K562 (cell line): ENCODE measurements around the gene RFESD. TPM values are rescaled to one million over a fixed set of nuclear protein-coding genes. Genes with fewer than 3 reads are reported as not detected.

ENCODE experiments used
- ATAC-seq: fragments of 200-7000 bp; cut with Tn5 transposase; 3 replicates; pipeline ENCODE4 v1.9.1; 2020; ENCODE audit warnings: moderate library complexity
- BruUV-seq: library from RNA; stranded (reverse); fragments of 400-500 nt; replicated peaks from 2 replicates; lab custom pipeline; 2021; lab: Mats Ljungman, UMichigan
- CTCF ChIA-PET: fragments of 300-600 bp; formaldehyde crosslinking; extraction: SDS; loops from one replicate; lab custom pipeline; 2021; ENCODE audit warnings: low intra/inter-chr PET ratio; lab: Yijun Ruan, JAX
- POLR2A ChIA-PET: fragments of 300-600, 350-650 bp; sonication (Branson Sonifier 250); formaldehyde crosslinking; extraction: SDS; loops from one replicate; lab custom pipeline; 2021; ENCODE audit warnings: antibody characterized with exemption, inconsistent platforms; lab: Yijun Ruan, JAX
- DNase-seq, 4 experiments: peaks; one replicate each; pipeline versions ENCODE4 v3.0.0 to v3.0.0-alpha.2; 2011 to 2018; ENCODE audit warnings: low spot score in 3 of 4, mixed read lengths in 3 of 4; ENCODE audit errors: extremely low read depth in 1 of 4
- FAIRE-seq: peaks from 2 replicates; lab custom pipeline; 2011; peaks lifted over from hg19 to GRCh38; lab: Jason Lieb, UNC
- H2AFZ ChIP-seq: 2 replicates; pipeline ENCODE4 v1.6.0; 2011; ENCODE audit warnings: low read depth, low read length, control low read depth, inconsistent platforms
- H3K27ac ChIP-seq: fragments of 200-600 bp; 3 replicates; pipeline ENCODE4 v1.8.0; 2011; ENCODE audit warnings: low read depth, mild to moderate bottlenecking, control low read depth, inconsistent platforms, low read length, moderate library complexity, mixed read lengths; ENCODE audit errors: extremely low read depth
- H3K27me3 ChIP-seq, 2 experiments: fragments of 300-600 bp in 1 of 2; 2 replicates in 1 of 2; 3 replicates in 1 of 2; pipeline versions ENCODE4 v1.6.0 to v1.8.0; 2011; ENCODE audit warnings: inconsistent platforms in 2 of 2, low read length in 2 of 2, mild to moderate bottlenecking in 1 of 2, mixed read lengths in 1 of 2, moderate library complexity in 1 of 2; ENCODE audit not compliant: control insufficient read depth in 2 of 2, insufficient read depth in 2 of 2
- H3K36me3 ChIP-seq: fragments of 300-600 bp; 3 replicates; pipeline ENCODE4 v1.8.0; 2011; ENCODE audit warnings: mild to moderate bottlenecking, low read length, inconsistent platforms; ENCODE audit not compliant: control insufficient read depth, insufficient read depth
- H3K4me1 ChIP-seq, 2 experiments: fragments of 200-600 bp in 1 of 2; replicated peaks in 1 of 2; 2 replicates in 1 of 2; 3 replicates in 1 of 2; pipeline versions ENCODE4 v1.5.1 to v1.8.0; 2011; ENCODE audit warnings: inconsistent platforms in 2 of 2, low read length in 2 of 2, mild to moderate bottlenecking in 1 of 2, mixed read lengths in 1 of 2, moderate library complexity in 1 of 2; ENCODE audit not compliant: control insufficient read depth in 2 of 2, insufficient read depth in 2 of 2
- H3K4me2 ChIP-seq: 2 replicates; pipeline ENCODE4 v1.6.1; 2011; ENCODE audit warnings: low read length, control low read depth, inconsistent platforms, mixed read lengths; ENCODE audit not compliant: insufficient read depth
- H3K4me3 ChIP-seq: fragments of 200-600 bp; sonication (generic), shearing (Covaris generic); 2 replicates; pipeline ENCODE4 v1.5.1; 2016; ENCODE audit warnings: control low read depth, inconsistent platforms
- H3K79me2 ChIP-seq: fragments of 200-600 bp; 3 replicates; pipeline ENCODE4 v1.8.0; 2011; ENCODE audit warnings: low read length, inconsistent platforms; ENCODE audit not compliant: control insufficient read depth, insufficient read depth
- H3K9ac ChIP-seq, 2 experiments: 2 replicates each; pipeline versions ENCODE4 v1.6.0 to v1.6.1; 2011; ENCODE audit warnings: low read depth in 2 of 2, low read length in 2 of 2, control low read depth in 1 of 2, inconsistent platforms in 1 of 2, mild to moderate bottlenecking in 1 of 2, mixed read lengths in 1 of 2; ENCODE audit not compliant: insufficient read depth in 1 of 2
- H3K9me1 ChIP-seq: one replicate; pipeline ENCODE4 v1.6.0; 2011; ENCODE audit warnings: inconsistent platforms, mild to moderate bottlenecking, low read length, moderate library complexity; ENCODE audit not compliant: control insufficient read depth, insufficient read depth
- H3K9me3 ChIP-seq: replicated peaks from 2 replicates; pipeline ENCODE4 v1.5.1; 2011; ENCODE audit warnings: low read depth, low read length, inconsistent platforms; ENCODE audit not compliant: control insufficient read depth, insufficient read depth
- H4K20me1 ChIP-seq: replicated peaks from 2 replicates; pipeline ENCODE4 v1.6.1; 2011; ENCODE audit warnings: low read length, inconsistent platforms, mixed read lengths; ENCODE audit not compliant: control insufficient read depth, insufficient read depth
- FOSL1 ChIP-seq: fragments of 200-800 bp; sonication (Bioruptor generic); conservative IDR thresholded peaks from 2 replicates; pipeline ENCODE4 v1.6.1; 2016; ENCODE audit warnings: missing genetic modification characterization, missing compliant biosample characterization
- KLF16 ChIP-seq: IDR thresholded peaks from 2 replicates; pipeline ENCODE4 v1.6.1; 2016; ENCODE audit warnings: antibody characterized with exemption
- MECOM ChIP-seq: fragments of 250-450 bp; sonication (Bioruptor Pico); IDR thresholded peaks from 2 replicates; pipeline ENCODE4 v1.8.0; 2022; ENCODE audit warnings: inconsistent platforms
- WGBS: fragments of 100-300 bp; shearing (Covaris generic); methylation state at CpG from one replicate; pipeline ENCODE4 v1.1.6; 2016; ENCODE audit warnings: low coverage, mixed read lengths; ENCODE audit not compliant: insufficient coverage; ENCODE audit errors: missing lambda C conversion rate; 5-methylcytosine and 5-hydroxymethylcytosine counted together
- in situ Hi-C: fragments of 300-500 bp; cut with MboI; formaldehyde crosslinking; loops from 4 replicates; pipeline ENCODE4 v1.15.0; 2018; ENCODE audit warnings: inconsistent platforms, mixed read lengths
- intact Hi-C: fragments of 100-400 bp; cut with micrococcal nuclease; formaldehyde crosslinking; loops from 2 replicates; pipeline ENCODE4 v1.14.2; 2022
- polyA plus RNA-seq, 8 experiments: library from polyadenylated mRNA; depleted of rRNA in 4 of 8; stranded (reverse) in 5 of 8; unstranded in 3 of 8; fragments of >200 nt; fragmentation: Nextera tagmentation in 2 of 8; fragmentation: Illumina TruSeq in 1 of 8; extraction: Ambion mirVana in 2 of 8; extraction: Trizol in 1 of 8; gene quantifications; 2 replicates each; pipeline versions ENCODE4 v1.2.1 to v1.2.3, GENCODE V29; 2011 to 2014; ENCODE audit warnings: inconsistent platforms in 1 of 8, missing spikeins in 1 of 8
- total RNA-seq, 7 experiments: library from RNA; depleted of rRNA in 6 of 7; stranded (reverse); fragments of >200 nt in 6 of 7; fragmentation: Illumina TruSeq in 2 of 7; extraction: Trizol in 2 of 7; gene quantifications; 2 replicates each; pipeline versions ENCODE4 v1.2.1 to v1.2.3, GENCODE V29; 2011 to 2021; ENCODE audit warnings: low replicate concordance in 1 of 7
- TF ChIP-seq, protein P1 (sequence below), 2 experiments: fragments of 450-650 bp; IDR thresholded peaks; 2 replicates each; pipeline ENCODE4 v1.6.1; 2016
- TF ChIP-seq, protein P2 (sequence below): fragments of 450-650 bp; IDR thresholded peaks from 2 replicates; pipeline ENCODE4 v1.6.1; 2016; ENCODE audit warnings: mild to moderate bottlenecking, moderate library complexity

The RFESD gene
- total and polyA plus RNA-seq, 9 of the 15 experiments (the other 6 are each of a cell fraction or from before 2014, with no cell fraction given), result 62.3 to 600 (median 140) TPM

DNA sequence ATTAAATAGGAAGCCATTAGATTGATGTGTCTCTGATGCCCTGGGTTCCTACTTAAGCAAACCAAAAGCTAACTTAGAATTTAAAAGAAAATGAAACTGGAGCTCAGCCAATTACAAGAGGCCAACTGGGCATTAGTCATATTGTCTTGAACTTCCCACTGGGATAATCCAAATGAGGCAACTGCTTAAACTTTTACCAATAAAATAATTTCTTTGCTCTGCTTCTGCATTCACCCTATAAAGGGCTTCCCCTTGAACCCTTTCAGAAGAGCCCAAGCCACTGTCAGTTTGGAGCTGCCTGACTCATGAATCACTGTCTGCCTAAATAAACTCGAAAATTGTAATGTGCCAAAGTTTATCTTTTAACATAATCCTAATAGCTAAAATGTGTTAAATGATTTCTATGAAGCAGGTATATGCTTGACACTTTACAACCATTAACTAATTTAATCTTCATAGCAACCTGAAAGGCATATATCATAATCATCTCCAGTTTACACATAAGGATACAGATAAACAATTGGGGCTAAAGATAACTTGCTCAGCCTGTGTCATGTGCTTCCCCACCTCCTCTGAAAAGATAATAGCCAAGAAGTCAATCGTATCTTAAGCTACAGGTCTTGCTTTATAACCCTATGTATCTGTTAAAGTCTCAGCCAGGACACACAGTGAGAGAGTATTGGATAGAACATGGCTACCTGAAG lies 15.2 kb upstream of the RFESD start (continued):
- TF ChIP-seq KLF16 (0 out of 2 replicates have a peak, but pooled peaks have one; percentile 12), MECOM (CRISPR knock-in tag) (peak; percentile 34; the same call in 1 of the 2 replicates)
- TF ChIP-seq, protein P1, sequence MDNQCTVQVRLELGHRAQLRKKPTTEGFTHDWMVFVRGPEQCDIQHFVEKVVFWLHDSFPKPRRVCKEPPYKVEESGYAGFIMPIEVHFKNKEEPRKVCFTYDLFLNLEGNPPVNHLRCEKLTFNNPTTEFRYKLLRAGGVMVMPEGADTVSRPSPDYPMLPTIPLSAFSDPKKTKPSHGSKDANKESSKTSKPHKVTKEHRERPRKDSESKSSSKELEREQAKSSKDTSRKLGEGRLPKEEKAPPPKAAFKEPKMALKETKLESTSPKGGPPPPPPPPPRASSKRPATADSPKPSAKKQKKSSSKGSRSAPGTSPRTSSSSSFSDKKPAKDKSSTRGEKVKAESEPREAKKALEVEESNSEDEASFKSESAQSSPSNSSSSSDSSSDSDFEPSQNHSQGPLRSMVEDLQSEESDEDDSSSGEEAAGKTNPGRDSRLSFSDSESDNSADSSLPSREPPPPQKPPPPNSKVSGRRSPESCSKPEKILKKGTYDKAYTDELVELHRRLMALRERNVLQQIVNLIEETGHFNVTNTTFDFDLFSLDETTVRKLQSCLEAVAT (IDR thresholded peaks at IDR 0.05), result no peak

DNA sequence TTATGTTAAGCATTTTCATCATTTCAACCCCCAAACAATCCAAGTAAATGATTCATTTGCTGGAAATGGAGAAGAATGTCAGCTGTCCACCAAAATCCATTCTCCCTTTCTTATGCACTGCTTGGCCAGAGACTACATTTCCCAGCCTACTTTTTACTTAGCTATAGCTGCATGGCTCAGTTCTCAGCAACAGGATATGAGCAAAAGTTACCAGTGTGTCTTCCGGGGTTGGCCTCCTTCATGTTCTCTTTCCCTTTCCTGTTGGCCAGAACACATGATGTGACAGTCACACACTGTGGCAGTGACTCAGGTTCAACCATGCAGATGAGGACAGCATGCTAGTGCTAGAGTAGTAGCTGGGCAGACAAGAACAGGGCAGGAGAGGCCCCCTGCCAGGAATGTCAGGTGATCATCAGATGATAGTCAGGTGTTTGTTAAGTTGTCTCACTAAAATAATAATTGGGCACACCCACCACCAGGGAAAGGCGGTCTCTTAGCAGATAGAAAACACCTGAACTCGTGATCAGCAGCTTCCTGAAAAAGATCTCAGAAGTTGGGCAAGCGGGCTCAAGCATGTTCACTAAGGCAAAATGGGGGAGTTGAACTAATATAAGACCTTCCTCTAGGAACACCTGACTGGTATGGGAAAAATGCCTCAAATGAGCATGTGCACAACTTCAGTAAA lies 14.4 kb upstream of the RFESD start:
- CTCF ChIA-PET, result no interaction called here
- Histone ChIP-seq H4K20me1 (no peaks in the 10 kb centered on the region), H3K4me3 (no peak overlapping the region), H3K36me3 (no peaks in the 10 kb centered on the region), H3K4me2 (peak overlapping the region; percentile 25; the same call in 1 of the 2 replicates), H3K9me1 (no peaks in the 10 kb centered on the region), H3K79me2 (no peaks in the 10 kb centered on the region), H2AFZ (peak overlapping the region; percentile 80), H3K27me3 (no peaks in the 10 kb centered on the region), H3K9ac (peak overlapping the region; percentile 8 to 22; a peak in 2 of 4 replicates), H3K27ac (peak overlapping the region; percentile 34; the same call in 2 of the 3 replicates), H3K4me1 (peaks cover 0 to 13% of the 10 kb centered on the region in 2 experiments; a peak in 4 of 5 replicates), H3K9me3 (no peaks in the 10 kb centered on the region)
- POLR2A ChIA-PET, result interaction anchor here (0.7 to 2.0 kb wide), 6 partner anchors 9 to 149 kb away, joined by 3 to 12 read pairs (median 4); partner anchors contain the start of gene RFESD
- peak in 3 of 4 experiments; percentile 15 to 62 (median 29) for DNase-seq
- WGBS, result 60% methylated on average over 4 of the region's 4 CpGs
- intact Hi-C loops, result no loop called here
- no peak for FAIRE-seq
- peak; percentile 91 for ATAC-seq
- in situ Hi-C loops, result loop anchor here (25.0 kb wide), 1 partner anchor 705 kb away; no protein-coding TSS in a partner anchor
- BruUV-seq, result no TSS peak
- peak; percentile 58 for TF ChIP-seq FOSL1 (tag)
- TF ChIP-seq, protein P2, sequence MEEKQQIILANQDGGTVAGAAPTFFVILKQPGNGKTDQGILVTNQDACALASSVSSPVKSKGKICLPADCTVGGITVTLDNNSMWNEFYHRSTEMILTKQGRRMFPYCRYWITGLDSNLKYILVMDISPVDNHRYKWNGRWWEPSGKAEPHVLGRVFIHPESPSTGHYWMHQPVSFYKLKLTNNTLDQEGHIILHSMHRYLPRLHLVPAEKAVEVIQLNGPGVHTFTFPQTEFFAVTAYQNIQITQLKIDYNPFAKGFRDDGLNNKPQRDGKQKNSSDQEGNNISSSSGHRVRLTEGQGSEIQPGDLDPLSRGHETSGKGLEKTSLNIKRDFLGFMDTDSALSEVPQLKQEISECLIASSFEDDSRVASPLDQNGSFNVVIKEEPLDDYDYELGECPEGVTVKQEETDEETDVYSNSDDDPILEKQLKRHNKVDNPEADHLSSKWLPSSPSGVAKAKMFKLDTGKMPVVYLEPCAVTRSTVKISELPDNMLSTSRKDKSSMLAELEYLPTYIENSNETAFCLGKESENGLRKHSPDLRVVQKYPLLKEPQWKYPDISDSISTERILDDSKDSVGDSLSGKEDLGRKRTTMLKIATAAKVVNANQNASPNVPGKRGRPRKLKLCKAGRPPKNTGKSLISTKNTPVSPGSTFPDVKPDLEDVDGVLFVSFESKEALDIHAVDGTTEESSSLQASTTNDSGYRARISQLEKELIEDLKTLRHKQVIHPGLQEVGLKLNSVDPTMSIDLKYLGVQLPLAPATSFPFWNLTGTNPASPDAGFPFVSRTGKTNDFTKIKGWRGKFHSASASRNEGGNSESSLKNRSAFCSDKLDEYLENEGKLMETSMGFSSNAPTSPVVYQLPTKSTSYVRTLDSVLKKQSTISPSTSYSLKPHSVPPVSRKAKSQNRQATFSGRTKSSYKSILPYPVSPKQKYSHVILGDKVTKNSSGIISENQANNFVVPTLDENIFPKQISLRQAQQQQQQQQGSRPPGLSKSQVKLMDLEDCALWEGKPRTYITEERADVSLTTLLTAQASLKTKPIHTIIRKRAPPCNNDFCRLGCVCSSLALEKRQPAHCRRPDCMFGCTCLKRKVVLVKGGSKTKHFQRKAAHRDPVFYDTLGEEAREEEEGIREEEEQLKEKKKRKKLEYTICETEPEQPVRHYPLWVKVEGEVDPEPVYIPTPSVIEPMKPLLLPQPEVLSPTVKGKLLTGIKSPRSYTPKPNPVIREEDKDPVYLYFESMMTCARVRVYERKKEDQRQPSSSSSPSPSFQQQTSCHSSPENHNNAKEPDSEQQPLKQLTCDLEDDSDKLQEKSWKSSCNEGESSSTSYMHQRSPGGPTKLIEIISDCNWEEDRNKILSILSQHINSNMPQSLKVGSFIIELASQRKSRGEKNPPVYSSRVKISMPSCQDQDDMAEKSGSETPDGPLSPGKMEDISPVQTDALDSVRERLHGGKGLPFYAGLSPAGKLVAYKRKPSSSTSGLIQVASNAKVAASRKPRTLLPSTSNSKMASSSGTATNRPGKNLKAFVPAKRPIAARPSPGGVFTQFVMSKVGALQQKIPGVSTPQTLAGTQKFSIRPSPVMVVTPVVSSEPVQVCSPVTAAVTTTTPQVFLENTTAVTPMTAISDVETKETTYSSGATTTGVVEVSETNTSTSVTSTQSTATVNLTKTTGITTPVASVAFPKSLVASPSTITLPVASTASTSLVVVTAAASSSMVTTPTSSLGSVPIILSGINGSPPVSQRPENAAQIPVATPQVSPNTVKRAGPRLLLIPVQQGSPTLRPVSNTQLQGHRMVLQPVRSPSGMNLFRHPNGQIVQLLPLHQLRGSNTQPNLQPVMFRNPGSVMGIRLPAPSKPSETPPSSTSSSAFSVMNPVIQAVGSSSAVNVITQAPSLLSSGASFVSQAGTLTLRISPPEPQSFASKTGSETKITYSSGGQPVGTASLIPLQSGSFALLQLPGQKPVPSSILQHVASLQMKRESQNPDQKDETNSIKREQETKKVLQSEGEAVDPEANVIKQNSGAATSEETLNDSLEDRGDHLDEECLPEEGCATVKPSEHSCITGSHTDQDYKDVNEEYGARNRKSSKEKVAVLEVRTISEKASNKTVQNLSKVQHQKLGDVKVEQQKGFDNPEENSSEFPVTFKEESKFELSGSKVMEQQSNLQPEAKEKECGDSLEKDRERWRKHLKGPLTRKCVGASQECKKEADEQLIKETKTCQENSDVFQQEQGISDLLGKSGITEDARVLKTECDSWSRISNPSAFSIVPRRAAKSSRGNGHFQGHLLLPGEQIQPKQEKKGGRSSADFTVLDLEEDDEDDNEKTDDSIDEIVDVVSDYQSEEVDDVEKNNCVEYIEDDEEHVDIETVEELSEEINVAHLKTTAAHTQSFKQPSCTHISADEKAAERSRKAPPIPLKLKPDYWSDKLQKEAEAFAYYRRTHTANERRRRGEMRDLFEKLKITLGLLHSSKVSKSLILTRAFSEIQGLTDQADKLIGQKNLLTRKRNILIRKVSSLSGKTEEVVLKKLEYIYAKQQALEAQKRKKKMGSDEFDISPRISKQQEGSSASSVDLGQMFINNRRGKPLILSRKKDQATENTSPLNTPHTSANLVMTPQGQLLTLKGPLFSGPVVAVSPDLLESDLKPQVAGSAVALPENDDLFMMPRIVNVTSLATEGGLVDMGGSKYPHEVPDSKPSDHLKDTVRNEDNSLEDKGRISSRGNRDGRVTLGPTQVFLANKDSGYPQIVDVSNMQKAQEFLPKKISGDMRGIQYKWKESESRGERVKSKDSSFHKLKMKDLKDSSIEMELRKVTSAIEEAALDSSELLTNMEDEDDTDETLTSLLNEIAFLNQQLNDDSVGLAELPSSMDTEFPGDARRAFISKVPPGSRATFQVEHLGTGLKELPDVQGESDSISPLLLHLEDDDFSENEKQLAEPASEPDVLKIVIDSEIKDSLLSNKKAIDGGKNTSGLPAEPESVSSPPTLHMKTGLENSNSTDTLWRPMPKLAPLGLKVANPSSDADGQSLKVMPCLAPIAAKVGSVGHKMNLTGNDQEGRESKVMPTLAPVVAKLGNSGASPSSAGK, result peak; percentile 34; the same call in 1 of the 2 replicates
